CD4-positive, CD25-positive, alpha-beta regulatory T cell (primary cell): ENCODE results near the gene SPATA33. TPM values are rescaled to one million over a fixed set of nuclear protein-coding genes. Genes with fewer than 3 reads are reported as not detected.

Source experiments
- ATAC-seq, 2 donors: fragments of 150-1000 bp; cut with Tn5 transposase; one replicate each; pipeline ENCODE4 v1.10.0; 2021; ENCODE audit warnings: low read depth in 2 of 2, moderate number of reproducible peaks in 2 of 2, moderate library complexity in 1 of 2
- DNase-seq, 3 donors: peaks; one replicate each; pipeline versions ENCODE4 v3.0.0 to v3.0.0-alpha.2; 2012 to 2022; ENCODE audit warnings: mixed read lengths in 1 of 3
- H3K27ac ChIP-seq: one replicate; pipeline ENCODE4 v1.7.0; 2013; ENCODE audit warnings: mild to moderate bottlenecking, low read length; ENCODE audit not compliant: insufficient read depth, poor library complexity, severe bottlenecking
- H3K27me3 ChIP-seq: one replicate; pipeline ENCODE4 v1.7.0; 2013; ENCODE audit warnings: low read length; ENCODE audit not compliant: control insufficient read depth, insufficient read depth
- H3K36me3 ChIP-seq: one replicate; pipeline ENCODE4 v1.7.0; 2013; ENCODE audit warnings: mild to moderate bottlenecking, low read length, moderate library complexity; ENCODE audit not compliant: control insufficient read depth, insufficient read depth
- H3K4me1 ChIP-seq: 2 replicates; pipeline ENCODE4 v1.7.0; 2013; ENCODE audit warnings: mild to moderate bottlenecking, low read length; ENCODE audit not compliant: insufficient read depth, control insufficient read depth, poor library complexity, severe bottlenecking
- H3K4me3 ChIP-seq: one replicate; pipeline ENCODE4 v1.7.0; 2013; ENCODE audit warnings: low read depth, mild to moderate bottlenecking, low read length, moderate library complexity
- H3K9me3 ChIP-seq, 2 experiments: 1 replicate in 1 of 2; 2 replicates in 1 of 2; pipeline ENCODE4 v1.7.0; 2013; ENCODE audit warnings: low read length in 2 of 2, mild to moderate bottlenecking in 1 of 2, moderate library complexity in 1 of 2; ENCODE audit not compliant: control insufficient read depth in 2 of 2
- H3K27ac Mint-ChIP-seq, 3 donors: one replicate each; pipeline ENCODE4 v1.8.0; 2020 to 2022; ENCODE audit warnings: mild to moderate bottlenecking in 3 of 3, mixed read lengths in 3 of 3, moderate library complexity in 2 of 3
- H3K27me3 Mint-ChIP-seq: one replicate; pipeline ENCODE4 v1.8.0; 2022; ENCODE audit warnings: mild to moderate bottlenecking, mixed read lengths
- H3K36me3 Mint-ChIP-seq: one replicate; pipeline ENCODE4 v1.8.0; 2020; ENCODE audit warnings: mixed read lengths
- H3K4me1 Mint-ChIP-seq, 4 donors: one replicate each; pipeline ENCODE4 v1.8.0; 2020 to 2022; ENCODE audit warnings: mixed read lengths in 4 of 4, mild to moderate bottlenecking in 1 of 4
- H3K4me3 Mint-ChIP-seq, 4 donors: one replicate each; pipeline ENCODE4 v1.8.0; 2020 to 2022; ENCODE audit warnings: mild to moderate bottlenecking in 4 of 4, mixed read lengths in 4 of 4, moderate library complexity in 3 of 4
- H3K9me3 Mint-ChIP-seq, 7 donors: one replicate each; pipeline ENCODE4 v1.8.0; 2020 to 2022; ENCODE audit warnings: mixed read lengths in 7 of 7, mild to moderate bottlenecking in 3 of 7, moderate library complexity in 2 of 7
- polyA plus RNA-seq, 4 donors: library from polyadenylated mRNA; unstranded; fragments of 300-500 nt; fragmentation: Illumina TruSeq; gene quantifications; one replicate each; pipeline ENCODE4 v1.2.3, GENCODE V29; 2021
- total RNA-seq: library from RNA; stranded (reverse); gene quantifications from one replicate; pipeline ENCODE4 v1.2.3, GENCODE V29; 2022

Gene SPATA33
- total and polyA plus RNA-seq, 5 donors from 2014 or later: 2.0 to 7.1 (median 3.7) TPM

DNA sequence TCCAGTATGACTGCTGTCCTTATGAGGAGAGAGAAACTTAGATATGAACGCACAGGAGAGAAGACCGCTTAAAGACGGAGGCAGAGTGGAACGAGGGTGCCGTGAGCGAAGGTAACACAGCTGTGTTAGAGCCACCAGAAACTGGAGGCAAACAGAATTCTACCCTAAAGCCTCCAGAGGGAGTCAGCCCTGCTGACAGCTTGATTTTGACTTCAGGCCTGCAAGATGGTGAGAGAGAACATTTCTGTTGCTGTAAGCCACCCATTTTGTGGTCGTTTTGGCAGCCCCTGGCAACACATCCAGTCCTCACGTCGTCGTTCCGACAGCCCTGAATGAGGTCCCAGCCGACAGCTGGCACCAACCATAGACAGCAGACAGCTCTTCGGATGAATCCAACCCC lies 46.6 kb downstream of the SPATA33 start:
- DNase-seq: no peak
- Histone ChIP-seq H3K27ac (no peak overlapping the region), H3K4me3 (no peak overlapping the region), H3K4me1 (peaks cover 34% of the 10 kb centered on the region), H3K36me3 (no peaks in the 10 kb centered on the region), H3K9me3 (no peaks in the 10 kb centered on the region), H3K27me3 (no peaks in the 10 kb centered on the region)
- Mint-ChIP-seq H3K4me1 (peaks cover 0 to 27% (median 14%) of the 10 kb centered on the region in 4 donors), H3K27ac (no peak overlapping the region), H3K4me3 (peak overlapping the region in 1 of 4 donors; percentile 83), H3K27me3 (no peaks in the 10 kb centered on the region), H3K9me3 (no peaks in the 10 kb centered on the region), H3K36me3 (no peaks in the 10 kb centered on the region)
- no peak for ATAC-seq

DNA sequence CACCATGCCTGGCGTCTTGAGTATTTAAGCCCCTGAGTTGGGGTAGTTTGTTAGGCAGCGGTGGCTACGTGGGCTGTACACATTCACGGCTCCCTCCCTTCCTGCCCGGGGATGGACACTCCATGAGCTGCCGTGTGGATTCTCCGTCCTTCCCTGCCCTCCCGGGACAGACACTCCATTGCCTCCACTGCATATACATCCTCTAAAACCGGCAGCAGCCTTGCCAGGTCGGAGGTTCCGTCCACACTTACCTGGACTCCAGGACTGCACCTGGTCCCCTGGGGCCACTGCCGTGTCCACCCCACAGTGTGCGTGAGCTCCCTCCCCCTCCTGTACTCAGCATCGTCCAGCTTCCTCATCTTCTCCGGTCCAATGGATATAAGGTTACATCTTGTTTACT lies 47.4 kb downstream of the SPATA33 start:
- Mint-ChIP-seq H3K27ac (no peak overlapping the region), H3K4me1 (peaks cover 0 to 23% (median 12%) of the 10 kb centered on the region in 4 donors), H3K4me3 (no peak overlapping the region), H3K9me3 (no peaks in the 10 kb centered on the region), H3K36me3 (no peaks in the 10 kb centered on the region), H3K27me3 (no peaks in the 10 kb centered on the region)
- ATAC-seq: no peak
- Histone ChIP-seq H3K4me1 (peaks cover 29% of the 10 kb centered on the region), H3K27ac (no peak overlapping the region), H3K36me3 (no peaks in the 10 kb centered on the region), H3K27me3 (no peaks in the 10 kb centered on the region), H3K9me3 (no peaks in the 10 kb centered on the region), H3K4me3 (no peak overlapping the region)
- no peak for DNase-seq

DNA sequence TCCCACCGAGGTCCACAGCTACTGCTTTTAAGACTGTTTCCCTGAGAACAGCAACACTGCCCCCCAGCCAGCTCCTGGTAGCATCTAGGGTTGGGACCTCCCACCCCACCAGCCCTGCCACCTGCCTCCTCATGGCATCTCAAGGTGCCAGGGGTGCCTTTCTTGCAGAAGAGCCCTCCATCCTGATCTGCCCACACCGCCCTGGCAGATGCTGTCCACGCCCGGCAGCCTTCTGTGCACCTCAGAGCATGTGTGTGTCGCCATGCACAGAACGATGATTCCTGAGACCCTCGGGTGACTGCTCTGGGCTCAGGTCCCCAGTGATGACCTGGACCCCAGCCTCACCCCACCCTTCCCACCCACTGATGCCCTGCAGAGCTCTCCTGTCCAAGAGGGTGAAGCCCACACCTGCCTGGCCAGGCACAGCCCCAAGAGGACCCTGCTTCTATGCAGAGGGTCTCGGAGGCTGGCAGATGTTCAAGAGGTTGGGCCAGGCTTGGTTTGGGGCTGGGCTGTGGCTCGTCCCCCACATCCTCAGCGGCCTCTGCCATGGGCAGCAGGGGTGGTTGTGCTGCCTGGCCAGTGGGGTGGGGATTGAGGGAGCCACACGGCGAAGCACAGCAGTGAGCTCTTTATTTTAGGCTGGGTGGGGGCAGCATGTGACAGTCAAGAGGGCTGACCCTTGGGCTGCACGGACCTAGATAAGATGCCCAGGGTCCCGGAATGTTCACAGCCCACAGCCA lies 49.1 kb downstream of the SPATA33 start:
- no peaks in the 10 kb centered on the region for H3K27me3 Mint-ChIP-seq
- Histone ChIP-seq H3K36me3 (no peaks in the 10 kb centered on the region), H3K27me3 (no peaks in the 10 kb centered on the region), H3K4me1 (peaks cover 18% of the 10 kb centered on the region), H3K27ac (no peak overlapping the region), H3K9me3 (no peaks in the 10 kb centered on the region), H3K4me3 (no peak overlapping the region)
- ATAC-seq (no peak), DNase-seq (no peak)
- no peaks in the 10 kb centered on the region for H3K9me3 Mint-ChIP-seq
- H3K4me1 Mint-ChIP-seq: peaks cover 0 to 23% (median 11%) of the 10 kb centered on the region in 4 donors
- H3K36me3 Mint-ChIP-seq: no peaks in the 10 kb centered on the region
- no peak overlapping the region for H3K4me3 Mint-ChIP-seq
- H3K27ac Mint-ChIP-seq: no peak overlapping the region

DNA sequence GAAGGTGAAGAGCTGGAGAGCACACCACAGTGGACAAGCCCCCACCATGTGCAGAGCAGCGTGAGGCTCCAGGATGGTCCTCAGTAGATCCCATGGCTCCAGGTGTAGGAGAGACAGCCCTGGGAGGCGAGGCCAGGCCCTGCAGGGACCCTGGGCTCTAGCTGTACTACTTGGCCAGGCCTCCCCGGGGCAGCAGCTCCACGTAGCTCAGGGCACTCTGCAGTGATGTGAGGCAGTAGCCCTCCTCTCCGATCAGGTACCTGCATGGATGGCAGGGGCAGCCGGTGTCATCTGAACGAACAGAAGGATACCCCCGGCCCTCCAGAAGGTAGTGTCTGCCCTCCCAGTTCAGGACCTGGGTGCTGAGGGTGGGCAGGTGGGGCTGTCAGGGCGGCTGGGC lies 50.1 kb downstream of the SPATA33 start:
- Mint-ChIP-seq H3K4me3 (no peak overlapping the region), H3K36me3 (no peaks in the 10 kb centered on the region), H3K27ac (no peak overlapping the region), H3K27me3 (no peaks in the 10 kb centered on the region), H3K4me1 (peaks cover 0 to 20% (median 7%) of the 10 kb centered on the region in 4 donors), H3K9me3 (no peaks in the 10 kb centered on the region)
- Histone ChIP-seq H3K36me3 (no peaks in the 10 kb centered on the region), H3K27ac (no peak overlapping the region), H3K4me3 (no peak overlapping the region), H3K27me3 (no peaks in the 10 kb centered on the region), H3K4me1 (peaks cover 20% of the 10 kb centered on the region), H3K9me3 (no peaks in the 10 kb centered on the region)
- ATAC-seq (no peak), DNase-seq (no peak)

DNA sequence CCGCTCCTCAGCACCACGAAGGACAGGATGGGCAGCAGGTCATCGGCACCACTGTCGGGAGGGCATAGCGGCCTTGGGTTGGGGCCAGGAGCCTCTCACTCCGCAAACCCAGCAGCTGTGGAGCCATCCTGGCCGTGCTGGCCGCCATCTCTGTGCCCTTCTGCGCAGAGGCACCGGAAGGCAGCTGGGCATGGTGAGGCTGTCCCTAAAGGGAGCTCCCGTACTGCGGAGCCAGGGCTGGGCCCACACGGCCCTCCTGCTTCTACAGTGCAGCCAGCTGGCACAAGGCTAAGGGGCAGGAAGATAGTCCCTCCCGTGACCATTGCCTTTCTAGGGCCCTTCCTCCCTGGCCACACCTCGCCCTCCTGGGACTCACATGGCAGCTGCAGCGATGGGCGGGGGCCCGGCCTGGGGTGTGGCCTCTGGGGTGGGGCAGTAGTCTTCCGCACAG lies 50.9 kb downstream of the SPATA33 start:
- H3K36me3 Mint-ChIP-seq: no peaks in the 10 kb centered on the region
- Histone ChIP-seq H3K27ac (no peak overlapping the region), H3K4me1 (peaks cover 19% of the 10 kb centered on the region), H3K36me3 (no peaks in the 10 kb centered on the region), H3K9me3 (no peaks in the 10 kb centered on the region), H3K27me3 (no peaks in the 10 kb centered on the region), H3K4me3 (no peak overlapping the region)
- H3K27ac Mint-ChIP-seq: no peak overlapping the region
- DNase-seq (no peak), ATAC-seq (no peak)
- H3K27me3 Mint-ChIP-seq: no peaks in the 10 kb centered on the region
- H3K4me3 Mint-ChIP-seq: no peak overlapping the region
- H3K9me3 Mint-ChIP-seq: no peaks in the 10 kb centered on the region
- H3K4me1 Mint-ChIP-seq: peaks cover 0 to 15% (median 5%) of the 10 kb centered on the region in 4 donors

DNA sequence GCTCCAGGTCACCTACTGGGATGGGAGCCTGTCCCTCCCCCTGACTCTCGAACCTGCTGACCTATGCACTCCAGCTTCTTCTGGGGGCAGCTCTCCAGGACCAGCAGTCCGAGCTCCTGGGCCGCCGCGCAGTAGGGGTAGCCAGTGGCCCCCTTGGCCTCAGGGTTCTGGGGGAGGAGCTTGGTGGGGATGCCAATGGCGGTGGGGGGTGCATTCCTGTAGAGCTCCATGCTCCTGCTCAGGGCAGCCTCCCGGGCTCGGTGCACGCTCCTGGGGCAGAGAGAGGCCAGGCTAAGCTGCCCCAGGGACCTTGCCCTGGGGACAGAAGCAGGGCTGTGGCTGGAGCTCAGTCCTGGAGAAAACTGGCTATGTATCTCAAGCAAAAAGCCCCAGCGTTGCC lies 51.5 kb downstream of the SPATA33 start:
- no peaks in the 10 kb centered on the region for H3K36me3 ChIP-seq
- Mint-ChIP-seq H3K27ac (no peak overlapping the region), H3K27me3 (no peaks in the 10 kb centered on the region), H3K36me3 (no peaks in the 10 kb centered on the region), H3K9me3 (no peaks in the 10 kb centered on the region), H3K4me1 (peaks cover 0 to 15% (median 5%) of the 10 kb centered on the region in 4 donors), H3K4me3 (peak overlapping the region in 1 of 4 donors; percentile 15)
- H3K4me3 ChIP-seq: no peak overlapping the region
- H3K27me3 ChIP-seq: no peaks in the 10 kb centered on the region
- ATAC-seq (no peak), DNase-seq (no peak)
- no peaks in the 10 kb centered on the region for H3K9me3 ChIP-seq
- peaks cover 19% of the 10 kb centered on the region for H3K4me1 ChIP-seq
- H3K27ac ChIP-seq: no peak overlapping the region

DNA sequence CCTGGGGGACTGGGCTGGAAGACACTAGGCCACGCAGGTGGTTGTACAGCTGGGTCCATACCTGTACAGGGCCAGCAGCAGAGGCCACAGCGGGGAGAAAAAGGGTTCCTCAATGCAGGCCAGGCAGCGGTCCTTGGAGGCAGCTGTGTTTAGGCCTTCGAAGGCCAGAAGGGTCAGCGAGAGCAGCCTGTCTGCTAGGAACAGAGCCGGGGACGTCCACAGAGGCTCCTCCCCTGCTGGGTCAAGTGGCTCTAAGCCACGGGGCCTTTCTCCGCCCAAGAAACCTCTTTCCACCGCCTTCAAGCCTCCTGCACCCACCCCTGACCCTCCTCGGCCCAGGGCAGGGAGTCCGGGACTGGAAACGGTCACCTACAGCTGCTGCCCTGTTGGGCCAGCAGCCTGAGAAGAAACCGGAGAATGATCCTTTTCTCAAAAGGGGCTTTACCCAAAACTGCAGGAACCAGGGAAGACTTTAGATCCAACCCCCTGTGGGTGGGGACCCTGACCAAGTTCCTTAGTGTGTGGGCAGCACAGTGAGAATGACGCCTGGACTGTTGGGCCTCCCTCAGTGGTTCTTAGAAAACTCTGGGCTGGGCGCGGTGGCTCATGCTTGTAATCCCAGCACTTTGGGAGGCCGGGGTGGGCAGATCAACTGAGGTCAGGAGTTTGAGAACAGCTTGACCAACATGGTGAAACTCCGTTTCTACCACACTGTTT lies 52.2 kb downstream of the SPATA33 start:
- Histone ChIP-seq H3K4me1 (peaks cover 19% of the 10 kb centered on the region), H3K4me3 (no peak overlapping the region), H3K27ac (no peak overlapping the region), H3K27me3 (no peaks in the 10 kb centered on the region), H3K9me3 (no peaks in the 10 kb centered on the region), H3K36me3 (no peaks in the 10 kb centered on the region)
- Mint-ChIP-seq H3K27me3 (no peaks in the 10 kb centered on the region), H3K27ac (peak overlapping the region in 1 of 3 donors; percentile 56), H3K9me3 (no peaks in the 10 kb centered on the region), H3K4me3 (peak overlapping the region in 3 of 4 donors; percentile 47 to 75 (median 52)), H3K36me3 (peaks cover 2% of the 10 kb centered on the region), H3K4me1 (peaks cover 0 to 16% (median 5%) of the 10 kb centered on the region in 4 donors)
- no peak for ATAC-seq
- no peak for DNase-seq
